Endometrium (tissue), 2 donors: ENCODE results near the gene RNF114.
"Not testable (repeated sequence)": the region's sequence is repeated elsewhere in the genome, so short reads cannot be mapped to it uniquely, and the experiment has no call there.

Source experiments
- FAIRE-seq: peaks from 2 replicates; lab custom pipeline; 2012; peaks lifted over from hg19 to GRCh38; lab: Jason Lieb, UNC
- donor health status: control.
- donor health status: control.

The RNF114 gene

GRCh38 chr20:49936153-49937026 is at the start of gene RNF114:
Gene RNF114 (plus strand): TSS chr20:49936397. CDS start chr20:49936413, 16 bp downstream.
- no peak for FAIRE-seq

- no peak for FAIRE-seq
Measured at GRCh38 chr20:49886571-49887213, 49.5 kb upstream of the RNF114 start.

- no peak for FAIRE-seq
Measured at GRCh38 chr20:49887251-49888211, 48.7 kb upstream of the RNF114 start.

GRCh38 chr20:49888212-49889000 is 47.8 kb upstream of the RNF114 start:
- no peak for FAIRE-seq

GRCh38 chr20:49889001-49889934 is 46.9 kb upstream of the RNF114 start:
- FAIRE-seq, result no peak

GRCh38 chr20:49889935-49890333 is 46.3 kb upstream of the RNF114 start:
- no peak for FAIRE-seq

GRCh38 chr20:49890471-49891361 is 45.5 kb upstream of the RNF114 start:
- no peak for FAIRE-seq

- no peak for FAIRE-seq
Measured at GRCh38 chr20:49891476-49892110, 44.6 kb upstream of the RNF114 start.

GRCh38 chr20:49892260-49892659 is 43.9 kb upstream of the RNF114 start:
- no peak for FAIRE-seq

GRCh38 chr20:49892817-49893216 is 43.4 kb upstream of the RNF114 start:
- FAIRE-seq, result no peak

GRCh38 chr20:49893242-49894072 is 42.7 kb upstream of the RNF114 start:
- no peak for FAIRE-seq

GRCh38 chr20:49894073-49894470 is 42.1 kb upstream of the RNF114 start:
- FAIRE-seq, result no peak

- FAIRE-seq, result not testable (repeated sequence)
Measured at GRCh38 chr20:49895474-49896093, 40.6 kb upstream of the RNF114 start.

GRCh38 chr20:49896204-49896603 is 40.0 kb upstream of the RNF114 start:
- FAIRE-seq, result no peak

- no peak for FAIRE-seq
Measured at GRCh38 chr20:49899541-49900383, 36.4 kb upstream of the RNF114 start.

- no peak for FAIRE-seq
Measured at GRCh38 chr20:49901588-49901987, 34.6 kb upstream of the RNF114 start.
